BLaER1 treated with 17β-estradiol and CSF1 and Interleukin-3, amounts not matched to agents 10 nM and 100 nM (cell line): ENCODE measurements around the gene UNC119B.

Experiments used
- H3K27ac ChIP-seq, 11 experiments: shearing (Covaris generic); formaldehyde crosslinking; 2 replicates each; pipeline ENCODE4 v1.8.1; 2022
- H3K27me3 ChIP-seq, 11 experiments: shearing (Covaris generic); formaldehyde crosslinking; 2 replicates each; pipeline ENCODE4 v1.8.1; 2022
- H3K36me3 ChIP-seq, 11 experiments: shearing (Covaris generic); formaldehyde crosslinking; 2 replicates each; pipeline ENCODE4 v1.8.1; 2022
- H3K4me1 ChIP-seq, 10 experiments: shearing (Covaris generic); formaldehyde crosslinking; 2 replicates each; pipeline ENCODE4 v1.8.1; 2022
- H3K4me2 ChIP-seq, 11 experiments: shearing (Covaris generic); formaldehyde crosslinking; 2 replicates each; pipeline ENCODE4 v1.8.1; 2022
- H3K4me3 ChIP-seq, 10 experiments: shearing (Covaris generic); formaldehyde crosslinking; 2 replicates each; pipeline ENCODE4 v1.8.1; 2022
- H3K9ac ChIP-seq, 11 experiments: shearing (Covaris generic); formaldehyde crosslinking; 2 replicates each; pipeline ENCODE4 v1.8.1; 2022
- H3K9me3 ChIP-seq, 11 experiments: shearing (Covaris generic); formaldehyde crosslinking; replicated peaks in 1 of 11; 2 replicates each; pipeline ENCODE4 v1.8.1; 2022
- H4K20me1 ChIP-seq, 11 experiments: shearing (Covaris generic); formaldehyde crosslinking; 2 replicates each; pipeline ENCODE4 v1.8.1; 2022
- Cebpa-rat ChIP-seq, 11 experiments: shearing (Covaris generic); IDR thresholded peaks; 2 replicates each; pipeline ENCODE4 v1.8.1; 2022

UNC119B gene

GRCh38 chr12:120706029-120706428 is 4.2 kb upstream of the UNC119B start:
- peaks cover 0 to 26% (median under 1%) of the 10 kb centered on the region in 11 experiments; a peak in 8 of 22 replicates for H4K20me1 ChIP-seq
- peak overlapping the region in 4 of 11 experiments; percentile 26 to 37 (median 31); a peak in 4 of 22 replicates for H3K9ac ChIP-seq
- H3K4me3 ChIP-seq, result no peak overlapping the region
- H3K27me3 ChIP-seq, result no peaks in the 10 kb centered on the region
- peaks cover 9 to 51% (median 45%) of the 10 kb centered on the region in 10 experiments; a peak in 19 of 20 replicates for H3K4me1 ChIP-seq
- H3K4me2 ChIP-seq, result peak overlapping the region in 4 of 11 experiments; percentile 14 to 44 (median 21); a peak in 9 of 22 replicates
- no peak for TF ChIP-seq Cebpa-rat (IDR thresholded peaks at IDR 0.05)
- peak overlapping the region in 6 of 11 experiments; percentile 8 to 36 (median 14); a peak in 6 of 22 replicates for H3K27ac ChIP-seq
- no peaks in the 10 kb centered on the region for H3K9me3 ChIP-seq
- H3K36me3 ChIP-seq, result peaks cover 32 to 51% (median 44%) of the 10 kb centered on the region in 11 experiments

- Histone ChIP-seq H3K4me3 (peak overlapping the region in 1 of 10 experiments; percentile 16; a peak in 1 of 20 replicates), H3K27ac (peak overlapping the region in 6 of 11 experiments; percentile 58 to 95 (median 66); a peak in 12 of 22 replicates), H3K9me3 (no peaks in the 10 kb centered on the region), H3K27me3 (no peaks in the 10 kb centered on the region), H3K9ac (peak overlapping the region in 6 of 11 experiments; percentile 4 to 96 (median 52); a peak in 10 of 22 replicates), H3K4me2 (peak overlapping the region in 8 of 11 experiments; percentile 67 to 93 (median 88); a peak in 16 of 22 replicates), H3K36me3 (peaks cover 14 to 33% (median 24%) of the 10 kb centered on the region in 11 experiments), H3K4me1 (peaks cover 23 to 76% (median 68%) of the 10 kb centered on the region in 10 experiments), H4K20me1 (peaks cover 0 to 18% (median 9%) of the 10 kb centered on the region in 11 experiments; a peak in 12 of 22 replicates)
- peak in 3 of 11 experiments; percentile 10 to 69 (median 18); a peak in 1 of 22 replicates for TF ChIP-seq Cebpa-rat (IDR thresholded peaks at IDR 0.05)
Measured at GRCh38 chr12:120708651-120709050, 1.6 kb upstream of the UNC119B start.

GRCh38 chr12:120710805-120711296 is 593 bp downstream of the UNC119B start:
- Histone ChIP-seq H4K20me1 (peaks cover 6 to 32% (median 17%) of the 10 kb centered on the region in 11 experiments; a peak in 17 of 22 replicates), H3K9ac (peak overlapping the region; percentile 85 to 98 (median 95)), H3K36me3 (peaks cover 24 to 33% (median 26%) of the 10 kb centered on the region in 11 experiments), H3K4me1 (peaks cover 24 to 65% (median 60%) of the 10 kb centered on the region in 10 experiments), H3K4me3 (peak overlapping the region; percentile 95 to 100 (median 99)), H3K27me3 (no peaks in the 10 kb centered on the region), H3K9me3 (no peaks in the 10 kb centered on the region), H3K4me2 (peak overlapping the region; percentile 89 to 99 (median 95)), H3K27ac (peak overlapping the region; percentile 38 to 95 (median 89))
- TF ChIP-seq Cebpa-rat (IDR thresholded peaks at IDR 0.05), result no peak

GRCh38 chr12:120711411-120711810 is 1.2 kb downstream of the UNC119B start:
- Histone ChIP-seq H3K4me2 (peak overlapping the region; percentile 89 to 99 (median 95)), H3K4me3 (peak overlapping the region; percentile 95 to 100 (median 99)), H3K9me3 (no peaks in the 10 kb centered on the region), H3K27ac (peak overlapping the region in 9 of 11 experiments; percentile 12 to 95 (median 92); a peak in 15 of 22 replicates), H3K27me3 (no peaks in the 10 kb centered on the region), H3K36me3 (peaks cover 29 to 37% (median 32%) of the 10 kb centered on the region in 11 experiments), H3K4me1 (peaks cover 24 to 61% (median 57%) of the 10 kb centered on the region in 10 experiments), H3K9ac (peak overlapping the region; percentile 85 to 98 (median 95); a peak in 21 of 22 replicates), H4K20me1 (peaks cover 6 to 34% (median 18%) of the 10 kb centered on the region in 11 experiments; a peak in 17 of 22 replicates)
- TF ChIP-seq Cebpa-rat (IDR thresholded peaks at IDR 0.05), result no peak

- peaks cover 41 to 49% (median 44%) of the 10 kb centered on the region in 11 experiments for H3K36me3 ChIP-seq
- H3K4me3 ChIP-seq, result no peak overlapping the region
- no peaks in the 10 kb centered on the region for H3K27me3 ChIP-seq
- H3K4me1 ChIP-seq, result peaks cover 24 to 54% (median 51%) of the 10 kb centered on the region in 10 experiments
- no peaks in the 10 kb centered on the region for H3K9me3 ChIP-seq
- TF ChIP-seq Cebpa-rat (IDR thresholded peaks at IDR 0.05), result no peak
- H3K4me2 ChIP-seq, result peak overlapping the region in 9 of 11 experiments; percentile 89 to 99 (median 95); a peak in 12 of 22 replicates
- no peak overlapping the region; a peak in 1 of 22 replicates for H3K9ac ChIP-seq
- H4K20me1 ChIP-seq, result peaks cover 6 to 36% (median 18%) of the 10 kb centered on the region in 11 experiments; a peak in 17 of 22 replicates
- no peak overlapping the region for H3K27ac ChIP-seq
Measured at GRCh38 chr12:120712610-120713009, 2.4 kb downstream of the UNC119B start.

- Histone ChIP-seq H3K4me1 (peaks cover 24 to 48% (median 40%) of the 10 kb centered on the region in 10 experiments), H3K9ac (no peak overlapping the region; a peak in 2 of 22 replicates), H3K27ac (no peak overlapping the region), H3K36me3 (peaks cover 55 to 62% (median 57%) of the 10 kb centered on the region in 11 experiments), H3K4me3 (no peak overlapping the region), H3K27me3 (no peaks in the 10 kb centered on the region), H4K20me1 (peaks cover 6 to 44% (median 20%) of the 10 kb centered on the region in 11 experiments; a peak in 17 of 22 replicates), H3K9me3 (no peaks in the 10 kb centered on the region), H3K4me2 (peak overlapping the region; percentile 11 to 98 (median 44); a peak in 16 of 22 replicates)
- no peak for TF ChIP-seq Cebpa-rat (IDR thresholded peaks at IDR 0.05)
Measured at GRCh38 chr12:120713861-120714482, 3.7 kb downstream of the UNC119B start.

GRCh38 chr12:120718055-120718454 is 7.8 kb downstream of the UNC119B start:
- Histone ChIP-seq H3K9ac (no peak overlapping the region), H3K4me2 (no peak overlapping the region), H4K20me1 (peaks cover 6 to 61% (median 44%) of the 10 kb centered on the region in 11 experiments; a peak in 18 of 22 replicates), H3K36me3 (peaks cover 95 to 100% (median 98%) of the 10 kb centered on the region in 11 experiments), H3K27me3 (no peaks in the 10 kb centered on the region), H3K4me3 (no peak overlapping the region), H3K4me1 (peaks cover 21 to 50% (median 43%) of the 10 kb centered on the region in 10 experiments), H3K9me3 (no peaks in the 10 kb centered on the region), H3K27ac (no peak overlapping the region)
- TF ChIP-seq Cebpa-rat (IDR thresholded peaks at IDR 0.05), result no peak

GRCh38 chr12:120719072-120719471 is 8.8 kb downstream of the UNC119B start:
- H3K4me2 ChIP-seq, result peak overlapping the region in 3 of 11 experiments; percentile 10 to 48 (median 25); a peak in 5 of 22 replicates
- peaks cover 16 to 41% (median 36%) of the 10 kb centered on the region in 10 experiments for H3K4me1 ChIP-seq
- no peak for TF ChIP-seq Cebpa-rat (IDR thresholded peaks at IDR 0.05)
- no peaks in the 10 kb centered on the region for H3K9me3 ChIP-seq
- no peak overlapping the region for H3K4me3 ChIP-seq
- H3K9ac ChIP-seq, result 0 out of 22 replicates have a peak overlapping the region, but pooled peaks of 1 of the 11 experiments have one; percentile 11
- H3K27me3 ChIP-seq, result no peaks in the 10 kb centered on the region
- H3K27ac ChIP-seq, result no peak overlapping the region
- peaks cover 90 to 100% (median 100%) of the 10 kb centered on the region in 11 experiments for H3K36me3 ChIP-seq
- peaks cover 5 to 66% (median 44%) of the 10 kb centered on the region in 11 experiments; a peak in 18 of 22 replicates for H4K20me1 ChIP-seq
